T-helper 9 cell (primary cell): ENCODE results near the gene RBFOX2.
"Not testable (repeated sequence)": the region's sequence is repeated elsewhere in the genome, so short reads cannot be mapped to it uniquely, and the experiment has no call there.

Experiments
- DNase-seq: peaks from one replicate; pipeline ENCODE4 v3.0.0-alpha.2; 2020

RBFOX2 gene

DNA sequence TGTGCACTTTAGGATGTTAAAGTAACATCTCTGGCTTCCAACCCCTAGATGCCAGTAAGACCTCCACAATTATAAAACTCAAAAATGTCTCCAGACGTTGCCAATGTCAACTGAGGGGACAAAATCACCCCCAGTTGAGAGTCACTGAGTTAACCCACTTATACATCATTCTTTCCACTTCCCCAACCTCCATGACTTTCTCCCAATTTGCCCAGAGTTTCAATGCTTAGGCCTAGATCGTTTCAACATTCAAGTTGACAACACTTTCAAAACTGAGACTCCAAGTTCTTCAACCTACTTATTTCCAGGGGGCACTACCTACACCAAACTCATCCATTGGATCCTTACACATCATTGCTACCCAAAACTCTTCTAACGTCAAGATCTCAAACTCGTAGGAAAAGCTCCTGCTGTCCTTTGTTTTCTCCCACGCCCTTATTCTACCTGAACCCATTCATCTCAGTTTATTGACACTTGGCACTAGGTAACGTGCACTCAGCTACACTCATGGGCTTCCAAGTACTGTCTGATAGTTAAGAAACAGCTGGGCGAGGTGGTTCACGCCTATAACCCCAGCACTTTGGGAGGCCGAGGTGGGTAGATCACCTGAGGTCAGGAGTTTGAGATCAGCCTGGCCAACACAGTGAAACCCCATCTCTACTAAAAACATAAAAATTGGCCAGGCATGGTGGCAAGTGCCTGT is 24.5 kb downstream of the RBFOX2 start:
- no peak for DNase-seq

DNA sequence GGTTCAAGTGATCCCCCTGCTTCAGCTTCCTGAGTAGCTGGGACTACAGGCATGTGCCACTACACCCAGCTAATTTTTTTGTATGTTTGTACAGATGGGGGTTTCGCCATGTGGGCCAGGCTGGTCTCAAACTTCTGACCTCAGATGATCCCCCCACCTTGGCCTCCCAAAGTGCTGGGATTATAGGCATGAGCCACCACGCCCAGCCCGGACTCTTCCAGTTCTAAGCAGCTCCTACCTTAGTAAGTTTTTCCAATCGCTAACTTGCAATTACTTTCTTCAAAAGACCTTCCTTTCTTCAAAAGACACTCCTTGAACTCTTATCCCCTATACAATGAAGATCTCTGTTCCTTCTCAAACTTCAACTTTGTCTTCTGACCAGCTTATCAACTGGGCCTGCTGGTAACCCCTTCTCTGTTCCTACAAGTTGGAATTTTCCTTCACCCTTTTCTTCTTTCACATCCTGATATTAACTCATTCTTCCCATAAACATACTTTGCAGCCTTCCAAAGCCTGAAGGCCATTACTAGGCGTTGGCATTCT is 25.8 kb downstream of the RBFOX2 start:
- DNase-seq, result no peak

DNA sequence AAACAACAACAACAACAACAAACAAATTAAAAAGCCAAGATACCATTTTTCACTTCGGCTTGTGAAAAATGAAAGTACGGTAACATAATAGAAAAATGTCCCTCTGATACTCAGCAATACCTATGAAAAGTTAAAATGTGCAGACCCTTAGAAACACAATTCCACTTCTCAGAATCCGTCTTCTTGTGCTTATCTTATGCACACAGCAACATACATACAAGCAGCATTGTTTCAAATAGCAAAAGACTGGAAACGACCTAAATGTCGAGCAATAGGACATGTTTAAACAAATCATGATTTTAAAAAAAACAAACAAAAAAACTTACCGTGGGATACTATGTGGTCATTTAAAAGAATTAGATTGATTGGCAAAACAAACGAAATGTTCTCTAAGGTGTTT is 26.5 kb downstream of the RBFOX2 start:
- DNase-seq, result no peak

DNA sequence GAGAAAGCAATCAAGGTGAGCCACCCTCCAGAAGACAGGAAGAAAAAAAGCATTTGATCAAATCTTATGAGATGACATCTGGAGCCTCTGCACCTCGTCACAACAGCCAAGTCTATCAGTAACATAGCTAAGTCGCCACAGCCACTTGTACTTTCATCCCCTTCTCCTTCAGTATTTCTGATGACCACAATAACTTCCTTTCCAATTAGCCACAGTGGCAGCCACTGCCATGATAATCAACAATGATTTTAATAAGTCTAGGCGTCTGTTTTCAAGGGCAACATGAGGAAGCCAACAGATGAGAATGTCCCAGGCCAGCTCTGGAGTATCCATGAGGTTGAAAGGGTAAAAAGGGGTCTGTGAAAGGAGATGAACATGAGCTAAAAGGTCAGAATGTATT is 29.9 kb downstream of the RBFOX2 start:
- DNase-seq, result no peak

DNA sequence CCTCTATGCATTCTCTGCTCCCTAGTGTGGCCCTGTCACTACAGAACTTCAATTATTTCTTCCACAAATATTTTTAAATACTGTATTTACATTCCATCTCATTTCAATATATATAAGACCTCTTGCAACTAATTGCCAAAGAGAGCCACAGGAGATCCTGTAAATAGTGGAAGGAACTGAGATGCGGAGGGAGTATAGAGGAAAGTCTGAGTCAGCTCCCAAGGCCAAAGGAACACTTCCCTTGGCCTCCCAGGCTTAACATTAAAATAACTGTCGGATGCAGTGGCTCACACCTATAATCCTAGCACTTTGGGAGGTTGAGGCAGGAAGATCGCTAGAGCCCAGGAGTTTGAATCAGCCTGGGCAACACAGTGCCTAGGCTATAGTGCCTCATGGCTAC is 31.2 kb downstream of the RBFOX2 start:
- DNase-seq, result no peak

DNA sequence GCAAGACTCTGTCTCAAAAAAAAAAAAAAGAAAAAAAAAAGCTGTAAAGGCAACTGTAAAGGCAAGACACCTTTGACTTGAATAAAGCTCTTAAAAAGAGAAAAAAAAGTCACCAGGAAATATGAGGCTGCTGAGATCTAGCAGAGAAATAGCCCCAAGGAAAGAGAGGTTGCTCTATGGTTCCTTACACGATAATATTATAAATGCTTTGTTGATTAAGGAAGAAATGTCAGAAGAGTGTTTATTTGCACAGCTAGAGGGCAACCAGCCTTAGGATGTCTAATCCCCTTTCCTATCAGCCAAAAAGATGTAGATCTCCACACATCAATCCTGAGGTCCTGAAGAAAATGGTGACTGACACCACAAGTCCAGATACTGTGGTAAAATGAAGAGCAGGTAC is 32.0 kb downstream of the RBFOX2 start:
- DNase-seq, result no peak

DNA sequence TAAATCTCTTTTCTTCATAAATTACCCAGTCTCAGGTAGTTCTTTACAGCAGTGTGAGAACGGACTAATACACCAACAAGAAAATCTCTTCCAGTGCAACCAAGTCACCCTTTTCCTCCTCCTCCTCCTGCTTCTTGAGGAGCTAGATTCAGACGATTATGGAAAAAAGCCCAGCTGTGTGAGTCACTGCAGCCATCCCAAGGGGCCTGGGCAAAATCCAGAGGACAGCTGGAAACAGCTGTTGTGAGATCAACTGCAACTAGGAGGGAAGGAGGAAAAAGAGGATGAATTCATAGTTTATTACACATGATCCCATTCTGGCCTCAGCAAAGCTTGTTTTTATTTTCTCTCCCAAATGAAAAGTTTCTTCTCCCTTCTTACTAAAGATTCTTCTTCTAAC is 32.9 kb downstream of the RBFOX2 start:
- DNase-seq, result no peak

DNA sequence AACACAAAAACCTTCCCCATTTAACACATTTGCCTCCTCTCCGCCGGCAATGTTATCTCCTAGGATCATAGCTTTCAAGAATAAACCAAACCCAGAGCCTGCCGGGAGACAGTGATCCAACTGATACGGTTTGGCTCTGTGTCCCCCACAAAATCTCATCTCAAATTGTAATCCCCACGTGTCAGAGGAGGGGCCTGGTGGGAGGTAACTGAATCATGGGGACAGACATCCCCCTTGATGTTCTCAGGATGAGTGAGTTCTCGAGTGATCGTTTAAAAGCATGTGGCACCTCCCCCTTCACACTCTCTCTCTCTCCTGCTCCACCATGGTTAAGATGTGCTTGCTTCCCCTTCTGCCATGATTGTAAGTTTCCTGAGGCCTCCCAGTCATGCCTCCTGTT is 33.3 kb downstream of the RBFOX2 start:
- DNase-seq, result no peak

DNA sequence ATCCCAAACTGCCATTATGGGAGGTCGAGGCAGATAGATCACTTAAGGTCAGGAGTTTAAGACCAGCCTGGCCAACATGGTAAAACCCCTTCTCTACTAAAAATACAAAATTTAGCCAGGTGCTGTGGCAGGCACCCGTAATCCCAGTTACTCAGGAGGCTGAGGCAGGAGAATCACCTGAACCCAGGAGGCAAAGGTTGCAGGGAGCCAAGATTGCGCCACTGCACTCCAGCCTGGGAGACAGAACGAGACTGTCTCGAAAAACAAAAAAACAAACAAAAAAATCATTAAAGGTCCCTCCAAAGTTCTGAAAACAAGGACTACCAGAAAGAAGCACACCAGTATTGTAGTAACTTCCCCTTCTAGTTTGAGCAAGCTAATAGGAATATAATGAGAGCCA is 34.9 kb downstream of the RBFOX2 start:
- not testable (repeated sequence) for DNase-seq

DNA sequence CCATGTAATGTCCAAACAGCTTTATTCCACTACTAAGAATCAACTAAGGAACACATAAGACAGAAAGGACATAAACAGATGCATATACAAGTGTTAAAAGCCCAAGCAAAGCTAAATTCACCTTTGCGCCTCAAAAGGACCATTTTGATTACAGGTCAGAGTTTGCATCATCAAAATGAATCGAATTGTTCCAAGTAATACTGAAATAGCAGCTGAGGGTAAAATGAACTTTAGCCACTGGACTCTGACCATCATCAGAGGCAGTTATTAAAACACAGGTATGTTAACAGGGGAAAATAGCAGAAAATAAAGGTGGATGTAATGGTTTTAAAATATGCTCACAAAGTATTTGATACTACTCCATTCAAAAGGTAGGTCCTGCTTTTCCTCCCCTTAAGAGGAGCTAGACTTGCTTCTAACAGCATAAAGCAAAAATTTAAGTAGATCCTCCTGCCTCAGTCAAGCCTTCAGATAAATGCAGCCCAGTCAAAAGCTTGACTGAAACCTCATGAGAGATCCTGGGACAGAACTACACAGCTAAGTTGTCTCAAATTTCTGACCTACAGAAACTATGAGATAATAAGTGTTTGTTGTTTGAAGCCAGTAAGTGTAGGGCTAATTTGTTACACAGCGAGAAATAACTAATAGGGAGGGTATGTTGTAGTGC is 35.4 kb downstream of the RBFOX2 start:
- no peak for DNase-seq

DNA sequence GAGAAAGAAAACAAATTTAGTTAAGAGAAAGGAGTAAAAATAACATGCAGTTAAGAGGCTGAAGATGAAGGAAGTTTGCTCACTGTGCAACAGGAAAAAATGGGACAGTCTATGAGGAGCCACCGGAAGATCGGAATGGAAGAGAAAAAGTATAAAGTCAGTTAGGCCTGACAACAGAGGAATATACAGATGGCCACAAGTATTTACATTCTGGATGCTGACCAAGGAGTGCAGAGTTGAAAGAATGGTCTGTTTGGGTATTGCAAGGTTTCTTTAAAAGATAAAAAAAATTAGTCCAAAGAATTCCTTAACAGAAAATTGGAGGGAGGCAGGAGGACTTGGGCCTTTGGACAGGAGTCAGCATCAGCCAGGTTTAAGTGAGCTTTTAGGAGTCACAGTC is 37.5 kb downstream of the RBFOX2 start:
- DNase-seq, result no peak

DNA sequence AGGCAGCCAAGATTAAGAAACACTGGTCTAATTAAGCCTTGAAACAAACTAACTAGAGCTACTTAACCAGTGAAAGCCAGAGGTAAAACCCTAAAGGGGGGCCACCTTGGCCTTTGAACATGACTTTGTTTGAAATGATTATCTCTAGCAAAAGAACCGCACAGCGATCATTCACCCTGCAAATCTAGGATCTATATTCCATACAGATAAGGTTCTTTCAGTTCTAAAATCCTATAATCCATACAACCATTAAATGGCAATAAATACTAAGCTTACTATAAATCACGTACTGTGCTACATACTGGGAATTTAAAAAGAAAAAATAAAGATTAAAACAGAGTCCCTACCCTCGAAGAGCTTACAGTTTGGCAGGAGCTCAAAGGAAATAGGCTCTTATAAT is 40.6 kb downstream of the RBFOX2 start:
- no peak for DNase-seq

DNA sequence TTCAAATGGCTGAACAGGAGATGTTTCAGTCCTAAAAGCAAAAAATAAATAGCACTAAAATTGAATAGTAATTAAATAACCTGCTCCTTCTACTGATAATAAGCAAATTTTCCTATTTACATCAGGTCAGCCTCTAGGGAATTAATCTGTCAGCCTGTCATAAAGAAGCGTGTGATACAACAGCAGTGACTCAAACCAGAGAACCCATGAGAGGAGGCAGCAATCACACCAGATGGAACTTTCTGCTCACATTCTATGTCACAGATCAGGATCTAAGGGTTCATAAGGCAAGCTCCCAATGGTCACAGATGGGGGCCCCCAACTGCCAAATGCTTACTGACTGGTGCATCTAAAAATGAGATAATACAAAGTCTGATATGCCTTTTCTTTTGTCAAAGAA is 41.1 kb downstream of the RBFOX2 start:
- DNase-seq, result no peak

DNA sequence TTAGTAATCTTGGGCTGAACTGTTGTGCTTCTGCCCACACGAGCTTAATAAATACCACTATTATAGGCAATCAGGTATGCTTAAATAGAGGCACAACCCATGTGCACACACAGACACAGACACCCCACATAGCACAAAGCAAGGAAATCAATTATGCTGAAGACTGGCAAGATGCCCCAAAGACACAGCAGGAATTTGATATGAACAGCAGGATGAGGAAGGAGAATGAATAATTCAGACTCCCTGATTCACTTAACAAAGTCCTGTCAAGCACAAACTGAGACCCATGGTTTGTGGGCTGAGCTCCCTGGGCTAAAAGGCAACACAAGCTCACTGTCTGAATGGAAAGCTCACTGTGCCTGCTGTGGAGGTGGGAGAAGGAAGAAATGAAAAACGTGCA is 42.5 kb downstream of the RBFOX2 start:
- no peak for DNase-seq

DNA sequence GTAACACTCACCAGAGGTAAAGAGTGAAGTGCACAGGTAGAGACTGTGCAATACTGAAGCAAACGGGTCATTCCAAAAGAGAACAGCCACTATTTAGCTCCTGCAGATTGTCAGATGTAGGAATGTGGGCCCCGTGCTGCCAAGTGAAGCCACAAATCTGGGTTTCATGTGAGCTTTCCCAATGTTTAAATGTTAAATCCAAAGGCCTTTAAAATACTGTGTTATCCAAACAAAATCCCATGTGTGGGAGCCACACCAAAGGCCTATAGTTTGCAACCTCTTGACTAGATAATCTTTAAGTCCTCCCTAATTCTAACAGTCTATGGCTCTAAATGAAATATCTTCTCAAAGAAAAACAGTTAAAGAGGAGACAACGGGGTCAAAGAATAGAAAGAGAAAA is 43.3 kb downstream of the RBFOX2 start:
- DNase-seq, result no peak

DNA sequence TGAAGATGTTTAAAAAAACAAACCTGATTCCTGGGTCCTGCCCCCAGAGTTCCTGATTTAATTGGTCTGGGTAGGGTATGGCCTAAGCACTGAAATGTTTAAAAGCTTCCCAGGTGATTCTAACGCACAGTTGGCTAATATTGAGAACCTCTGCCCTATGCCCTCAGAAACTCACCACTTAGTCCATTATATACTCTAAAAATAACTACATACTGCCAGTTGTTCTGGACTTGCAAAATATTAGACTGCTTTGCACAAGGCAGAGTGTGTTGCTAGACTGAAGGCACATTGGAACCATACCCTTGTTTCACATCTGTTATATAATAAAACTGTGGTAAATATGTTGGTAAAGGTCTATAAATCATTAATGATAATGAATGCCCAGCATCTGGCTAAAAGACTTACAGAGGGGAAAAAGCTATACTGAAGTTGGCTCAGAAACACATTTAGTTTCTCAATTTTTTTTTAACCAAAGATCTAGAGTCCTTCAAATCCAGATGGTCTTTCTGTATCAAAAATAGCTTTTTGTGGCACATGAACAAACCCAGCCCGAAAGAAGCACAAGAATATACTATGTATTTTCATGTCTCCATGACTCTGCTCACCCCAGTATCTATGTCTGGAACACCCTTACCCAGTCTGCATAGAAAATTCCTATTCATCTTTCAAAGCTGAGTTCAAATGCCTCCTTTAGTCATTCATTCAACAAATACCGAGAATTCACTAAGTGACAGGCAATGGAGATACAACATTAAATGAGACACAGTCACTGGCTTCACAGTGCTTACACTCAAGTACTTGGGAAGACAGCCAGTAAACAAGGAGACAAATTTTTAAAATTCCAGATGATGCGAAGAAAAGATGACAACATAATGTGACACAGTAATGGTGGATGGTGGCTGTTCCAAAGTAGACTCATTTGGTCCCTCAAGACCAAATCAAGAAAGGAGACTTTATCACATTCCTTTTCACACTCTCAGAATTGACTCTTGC is 44.1 kb downstream of the RBFOX2 start:
- DNase-seq, result no peak

DNA sequence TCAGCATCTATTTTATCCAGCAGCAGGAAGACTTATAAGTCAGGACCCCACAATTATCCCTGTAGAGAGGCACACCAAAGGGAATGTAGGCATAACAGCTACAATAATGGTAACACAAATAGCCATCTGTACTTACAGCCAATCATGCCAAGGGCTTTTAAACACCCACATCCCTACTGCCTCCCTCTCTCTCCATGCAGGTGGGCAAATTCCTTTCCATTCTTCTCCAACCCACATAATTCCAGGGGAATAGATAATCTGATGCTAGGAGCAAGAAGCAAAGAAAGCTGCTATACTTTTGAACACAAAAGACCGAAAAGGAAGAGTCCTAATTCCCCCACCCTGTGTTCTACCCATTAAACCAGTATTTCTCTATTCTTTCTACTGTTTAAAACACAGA is 46.7 kb downstream of the RBFOX2 start:
- DNase-seq, result no peak

DNA sequence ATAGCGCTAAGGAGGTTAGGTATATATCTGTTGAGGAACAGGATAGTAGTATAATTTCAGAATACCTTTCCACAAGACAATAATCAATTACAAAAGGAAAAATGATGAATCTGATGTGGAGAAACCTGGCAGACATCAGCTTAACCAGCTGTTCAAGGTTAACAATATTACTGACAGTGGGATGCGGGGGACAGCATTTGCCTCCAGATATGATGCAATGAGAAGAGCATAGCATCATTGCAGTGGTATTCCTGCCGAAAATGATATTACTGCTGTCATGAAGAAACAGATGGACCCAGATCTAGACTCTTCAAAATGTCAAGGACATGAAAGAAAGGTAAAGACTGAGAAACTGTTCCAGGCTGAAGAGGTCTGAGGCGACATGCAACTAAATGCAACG is 49.7 kb downstream of the RBFOX2 start:
- DNase-seq, result no peak

DNA sequence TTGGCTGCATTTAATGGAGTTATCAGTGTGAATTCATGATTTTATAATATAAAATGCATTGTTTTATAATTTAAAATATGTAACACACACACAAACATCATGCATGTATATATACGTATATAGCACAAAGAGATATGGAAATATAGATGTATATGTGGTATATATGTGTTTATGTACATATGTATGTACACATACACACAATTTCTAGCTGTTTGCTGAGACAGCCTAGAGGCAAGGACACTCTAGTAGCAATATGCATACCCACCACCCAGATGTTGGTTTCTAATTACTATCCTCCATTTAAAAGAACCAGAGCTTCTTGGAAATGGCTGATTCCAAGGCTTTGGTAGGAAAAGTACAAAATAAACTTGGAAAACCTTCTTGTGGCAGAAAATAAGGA is 50.4 kb downstream of the RBFOX2 start:
- no peak for DNase-seq

DNA sequence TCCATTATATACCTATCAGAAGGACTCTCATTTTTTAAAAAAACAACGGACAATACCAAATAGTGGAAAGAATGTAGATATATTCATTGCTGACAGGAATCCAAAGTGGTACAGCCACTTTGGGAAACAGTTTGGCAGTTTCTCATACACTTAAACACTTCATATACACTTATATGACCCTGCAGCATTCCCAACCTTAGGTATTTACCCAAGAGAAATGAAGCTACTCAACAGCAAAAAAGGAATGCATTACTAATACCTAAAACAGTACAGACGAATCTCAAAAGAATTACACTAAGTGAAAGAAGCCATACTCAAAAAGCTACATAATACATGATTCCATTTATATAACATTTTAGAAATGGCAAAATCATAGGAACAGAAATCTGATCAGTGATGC is 51.5 kb downstream of the RBFOX2 start:
- DNase-seq, result no peak

DNA sequence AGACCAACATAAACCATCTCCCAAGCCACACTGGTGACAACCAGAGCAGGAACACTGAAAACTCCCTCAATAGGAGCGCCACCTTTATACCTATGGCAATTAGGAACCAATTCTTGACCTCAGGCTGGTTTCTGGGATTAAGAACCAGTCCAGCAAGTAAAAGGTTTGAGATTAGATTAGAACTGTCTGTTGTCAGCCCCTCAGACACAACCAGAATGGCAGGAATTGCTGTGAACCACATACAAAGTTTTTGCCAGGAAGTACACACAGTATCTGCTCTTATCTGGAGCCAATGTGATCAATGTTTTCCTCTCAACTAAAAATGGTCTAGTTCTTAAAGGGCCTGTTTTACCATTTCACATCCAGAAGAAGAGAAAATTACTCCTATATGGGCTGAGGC is 55.2 kb downstream of the RBFOX2 start:
- DNase-seq, result no peak

DNA sequence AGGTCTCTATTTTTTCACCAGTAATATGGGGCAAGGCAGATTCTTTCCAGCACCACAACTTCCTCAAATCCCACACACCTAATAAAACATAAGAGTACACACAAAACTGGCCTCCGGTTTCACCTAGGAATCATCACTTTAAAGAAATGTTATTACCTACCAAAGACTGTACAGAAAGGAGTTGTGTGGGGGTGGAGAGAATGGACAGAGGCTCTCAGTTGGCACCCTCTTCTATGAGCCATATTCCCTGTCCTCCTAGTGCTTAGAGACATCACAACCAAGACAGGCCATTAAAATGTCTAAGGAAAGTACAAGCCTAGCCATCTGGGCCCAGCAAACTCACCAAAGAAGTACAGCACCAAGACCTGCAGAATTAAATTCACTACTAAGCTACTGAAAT is 56.1 kb downstream of the RBFOX2 start:
- no peak for DNase-seq

DNA sequence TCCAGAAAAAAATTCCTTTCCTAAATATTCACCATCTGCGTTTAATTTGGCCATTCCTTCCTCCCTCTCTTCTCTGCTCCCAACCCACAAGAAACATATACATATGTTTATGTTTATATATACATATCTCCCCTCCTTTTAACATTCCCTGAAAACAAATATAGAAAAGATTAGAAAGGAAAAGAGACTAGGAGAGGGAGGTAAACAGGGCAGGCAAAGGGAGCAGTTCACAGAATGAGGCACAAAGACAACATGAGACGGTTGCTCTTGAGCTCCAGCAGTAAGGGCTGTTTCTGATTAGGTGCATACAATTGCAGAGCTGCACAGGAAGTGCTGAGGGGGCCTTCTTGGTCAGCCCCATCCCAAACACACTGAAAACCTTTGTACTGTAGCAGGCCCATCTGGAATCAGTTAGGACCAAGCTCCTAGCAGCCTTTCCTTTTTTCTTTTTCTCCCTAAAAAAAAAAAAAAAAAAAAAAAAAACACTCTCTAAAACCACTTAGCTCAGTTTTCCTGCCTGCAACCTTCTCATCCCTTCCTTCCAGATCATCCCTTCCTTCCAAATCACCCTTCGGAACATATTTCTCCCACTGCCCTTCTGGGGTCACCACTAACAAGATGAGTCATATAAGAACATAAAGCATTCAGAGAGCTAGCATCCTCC is 57.0 kb downstream of the RBFOX2 start:
- DNase-seq, result no peak
